Measurements from ENCODE around the gene FIGNL2.

DNA sequence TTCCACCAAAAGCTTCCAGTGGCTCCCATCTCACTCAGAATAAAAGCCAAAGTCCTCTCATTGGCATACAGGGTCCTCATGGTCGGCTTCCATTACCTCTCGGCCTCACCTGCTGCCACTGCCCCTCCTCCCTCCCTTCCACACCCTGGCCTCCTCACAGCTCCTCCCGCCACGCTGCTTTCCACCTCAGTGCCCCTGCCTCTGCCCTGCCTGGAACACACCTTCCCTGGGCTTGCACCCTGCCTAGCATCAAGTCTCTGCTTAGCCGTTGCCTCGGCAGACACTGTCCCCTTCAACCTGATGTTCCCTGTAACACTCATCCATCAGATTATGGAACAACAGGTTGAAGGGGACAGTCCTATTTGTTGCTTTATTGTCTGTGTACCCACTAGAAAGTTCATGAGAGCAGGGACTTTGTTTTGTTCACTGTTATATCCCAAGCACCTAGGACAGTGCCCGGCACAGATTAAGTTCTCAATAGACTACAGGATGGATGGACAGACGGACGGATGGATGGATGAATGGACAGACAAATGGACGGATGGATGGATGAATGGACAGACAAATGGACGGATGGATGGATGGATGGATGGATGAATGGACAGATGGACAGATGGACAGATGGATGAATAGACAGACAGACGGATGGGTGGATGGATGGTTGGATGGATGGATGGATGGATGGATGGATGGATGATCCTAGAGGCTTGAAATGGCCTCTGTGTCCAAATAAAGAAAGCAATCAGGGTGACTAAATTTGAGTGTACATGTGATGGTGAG, 14.9 kb downstream of the FIGNL2 start:
- TF ChIP-seq CTCF (IDR thresholded peaks at IDR 0.05): no peak
- TF ChIP-seq POLR2A (IDR thresholded peaks at IDR 0.05): no peak
